HepG2 (cell line): ENCODE data around the gene FTSJ1. TPM values are rescaled to one million over a fixed set of nuclear protein-coding genes. Genes with fewer than 3 reads are reported as not detected.

Experiments used
- AGO2 ChIP-seq: fragments of 200-400 bp; formaldehyde crosslinking; optimal IDR thresholded peaks from 2 replicates; pipeline ENCODE3; 2017; ENCODE audit warnings: mild to moderate bottlenecking, low read depth, low read length, moderate library complexity
- CAMTA2 ChIP-seq: sonication (generic); formaldehyde crosslinking; IDR thresholded peaks from 2 replicates; pipeline ENCODE4 v1.4.0; 2020; ENCODE audit warnings: mild to moderate bottlenecking, missing genetic modification reagents, borderline replicate concordance
- FOXC1 ChIP-seq: sonication (generic); formaldehyde crosslinking; IDR thresholded peaks from 2 replicates; pipeline ENCODE4 v1.8.0; 2022; ENCODE audit warnings: mild to moderate bottlenecking, missing genetic modification reagents, borderline replicate concordance
- GATAD2A ChIP-seq: IDR thresholded peaks from 2 replicates; pipeline ENCODE4 v1.6.1; 2016
- HMG20A ChIP-seq: IDR thresholded peaks from 2 replicates; pipeline ENCODE4 v1.6.1; 2016; ENCODE audit warnings: borderline replicate concordance
- JUN ChIP-seq: sonication (generic); formaldehyde crosslinking; IDR thresholded peaks from 2 replicates; pipeline ENCODE4 v1.4.0; 2020; ENCODE audit warnings: mild to moderate bottlenecking, missing genetic modification reagents
- PHB2 ChIP-seq: fragments of 450-650 bp; IDR thresholded peaks from 2 replicates; pipeline ENCODE4 v1.6.1; 2018; ENCODE audit not compliant: partially characterized antibody
- PHF20 ChIP-seq: sonication (generic); formaldehyde crosslinking; IDR thresholded peaks from 2 replicates; pipeline ENCODE4 v1.5.0; 2020; ENCODE audit warnings: mild to moderate bottlenecking, missing genetic modification reagents
- RAD21 ChIP-seq: fragments of 450-650 bp; formaldehyde crosslinking; IDR thresholded peaks from 2 replicates; pipeline ENCODE4 v1.5.0; 2020; ENCODE audit warnings: mild to moderate bottlenecking
- SETDB1 ChIP-seq: sonication (generic); formaldehyde crosslinking; IDR thresholded peaks from 2 replicates; pipeline ENCODE4 v1.5.1; 2020; ENCODE audit warnings: missing genetic modification reagents, mild to moderate bottlenecking, borderline replicate concordance
- TAF15 ChIP-seq: fragments of 200-400 bp; formaldehyde crosslinking; IDR thresholded peaks from one replicate; pipeline ENCODE4 v1.6.1; 2018; ENCODE audit warnings: mild to moderate bottlenecking, low read depth, low read length; ENCODE audit not compliant: poor library complexity, severe bottlenecking
- ZNF615 ChIP-seq: sonication (generic); formaldehyde crosslinking; IDR thresholded peaks from 2 replicates; pipeline ENCODE4 v1.5.0; 2020; ENCODE audit warnings: mild to moderate bottlenecking, missing genetic modification reagents, borderline replicate concordance
- ZNF788 ChIP-seq: sonication (generic); formaldehyde crosslinking; IDR thresholded peaks from 2 replicates; pipeline ENCODE4 v1.5.0; 2020; ENCODE audit warnings: mild to moderate bottlenecking, missing genetic modification reagents, borderline replicate concordance
- polyA plus RNA-seq, 8 experiments: library from polyadenylated mRNA; depleted of rRNA in 3 of 8; stranded (reverse) in 7 of 8; unstranded in 1 of 8; fragments of >200 nt; fragmentation: Illumina TruSeq in 4 of 8; extraction: Trizol in 4 of 8; gene quantifications; 2 replicates each; pipeline versions ENCODE4 v1.2.1 to v1.2.3, GENCODE V29; 2011 to 2016; ENCODE audit warnings: low read depth in 4 of 8, missing spikeins in 1 of 8, mixed read lengths in 1 of 8; ENCODE audit not compliant: insufficient read depth in 1 of 8
- total RNA-seq, 5 experiments: library from RNA; depleted of rRNA; stranded (reverse); fragments of >200 nt; fragmentation: Illumina TruSeq; extraction: Trizol; gene quantifications; 2 replicates each; pipeline ENCODE4 v1.2.3, GENCODE V29; 2016; ENCODE audit warnings: low read depth in 1 of 5
- TF ChIP-seq, protein P1 (sequence below): sonication (generic); formaldehyde crosslinking; IDR thresholded peaks from 2 replicates; pipeline ENCODE4 v1.4.0; 2020; ENCODE audit warnings: mild to moderate bottlenecking, missing genetic modification reagents
- TF ChIP-seq, protein P2 (sequence below): sonication (generic); formaldehyde crosslinking; IDR thresholded peaks from 2 replicates; pipeline ENCODE4 v1.4.0; 2020; ENCODE audit warnings: missing genetic modification reagents, borderline replicate concordance
- TF ChIP-seq, protein P3 (sequence below): sonication (generic); formaldehyde crosslinking; IDR thresholded peaks from 2 replicates; pipeline ENCODE4 v1.5.0; 2020; ENCODE audit warnings: mild to moderate bottlenecking, missing genetic modification reagents

Gene FTSJ1
- total and polyA plus RNA-seq, 2 of the 13 experiments (the other 11 are each of a cell fraction or from before 2014, with no cell fraction given) = 30.3 to 37.9 TPM

- TF ChIP-seq, protein P1, sequence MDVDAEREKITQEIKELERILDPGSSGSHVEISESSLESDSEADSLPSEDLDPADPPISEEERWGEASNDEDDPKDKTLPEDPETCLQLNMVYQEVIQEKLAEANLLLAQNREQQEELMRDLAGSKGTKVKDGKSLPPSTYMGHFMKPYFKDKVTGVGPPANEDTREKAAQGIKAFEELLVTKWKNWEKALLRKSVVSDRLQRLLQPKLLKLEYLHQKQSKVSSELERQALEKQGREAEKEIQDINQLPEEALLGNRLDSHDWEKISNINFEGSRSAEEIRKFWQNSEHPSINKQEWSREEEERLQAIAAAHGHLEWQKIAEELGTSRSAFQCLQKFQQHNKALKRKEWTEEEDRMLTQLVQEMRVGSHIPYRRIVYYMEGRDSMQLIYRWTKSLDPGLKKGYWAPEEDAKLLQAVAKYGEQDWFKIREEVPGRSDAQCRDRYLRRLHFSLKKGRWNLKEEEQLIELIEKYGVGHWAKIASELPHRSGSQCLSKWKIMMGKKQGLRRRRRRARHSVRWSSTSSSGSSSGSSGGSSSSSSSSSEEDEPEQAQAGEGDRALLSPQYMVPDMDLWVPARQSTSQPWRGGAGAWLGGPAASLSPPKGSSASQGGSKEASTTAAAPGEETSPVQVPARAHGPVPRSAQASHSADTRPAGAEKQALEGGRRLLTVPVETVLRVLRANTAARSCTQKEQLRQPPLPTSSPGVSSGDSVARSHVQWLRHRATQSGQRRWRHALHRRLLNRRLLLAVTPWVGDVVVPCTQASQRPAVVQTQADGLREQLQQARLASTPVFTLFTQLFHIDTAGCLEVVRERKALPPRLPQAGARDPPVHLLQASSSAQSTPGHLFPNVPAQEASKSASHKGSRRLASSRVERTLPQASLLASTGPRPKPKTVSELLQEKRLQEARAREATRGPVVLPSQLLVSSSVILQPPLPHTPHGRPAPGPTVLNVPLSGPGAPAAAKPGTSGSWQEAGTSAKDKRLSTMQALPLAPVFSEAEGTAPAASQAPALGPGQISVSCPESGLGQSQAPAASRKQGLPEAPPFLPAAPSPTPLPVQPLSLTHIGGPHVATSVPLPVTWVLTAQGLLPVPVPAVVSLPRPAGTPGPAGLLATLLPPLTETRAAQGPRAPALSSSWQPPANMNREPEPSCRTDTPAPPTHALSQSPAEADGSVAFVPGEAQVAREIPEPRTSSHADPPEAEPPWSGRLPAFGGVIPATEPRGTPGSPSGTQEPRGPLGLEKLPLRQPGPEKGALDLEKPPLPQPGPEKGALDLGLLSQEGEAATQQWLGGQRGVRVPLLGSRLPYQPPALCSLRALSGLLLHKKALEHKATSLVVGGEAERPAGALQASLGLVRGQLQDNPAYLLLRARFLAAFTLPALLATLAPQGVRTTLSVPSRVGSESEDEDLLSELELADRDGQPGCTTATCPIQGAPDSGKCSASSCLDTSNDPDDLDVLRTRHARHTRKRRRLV (CRISPR knock-in tag) = peak; percentile 92
- no peak for TF ChIP-seq ZNF615 (CRISPR knock-in tag)
- TF ChIP-seq FOXC1 (CRISPR knock-in tag) = peak; percentile 49; the same call in 1 of the 2 replicates
- 0 out of 2 replicates have a peak, but pooled peaks have one; percentile 10 for TF ChIP-seq SETDB1 (CRISPR knock-in tag)
- no peak for TF ChIP-seq PHB2
- no peak for TF ChIP-seq TAF15
- TF ChIP-seq, protein P2, sequence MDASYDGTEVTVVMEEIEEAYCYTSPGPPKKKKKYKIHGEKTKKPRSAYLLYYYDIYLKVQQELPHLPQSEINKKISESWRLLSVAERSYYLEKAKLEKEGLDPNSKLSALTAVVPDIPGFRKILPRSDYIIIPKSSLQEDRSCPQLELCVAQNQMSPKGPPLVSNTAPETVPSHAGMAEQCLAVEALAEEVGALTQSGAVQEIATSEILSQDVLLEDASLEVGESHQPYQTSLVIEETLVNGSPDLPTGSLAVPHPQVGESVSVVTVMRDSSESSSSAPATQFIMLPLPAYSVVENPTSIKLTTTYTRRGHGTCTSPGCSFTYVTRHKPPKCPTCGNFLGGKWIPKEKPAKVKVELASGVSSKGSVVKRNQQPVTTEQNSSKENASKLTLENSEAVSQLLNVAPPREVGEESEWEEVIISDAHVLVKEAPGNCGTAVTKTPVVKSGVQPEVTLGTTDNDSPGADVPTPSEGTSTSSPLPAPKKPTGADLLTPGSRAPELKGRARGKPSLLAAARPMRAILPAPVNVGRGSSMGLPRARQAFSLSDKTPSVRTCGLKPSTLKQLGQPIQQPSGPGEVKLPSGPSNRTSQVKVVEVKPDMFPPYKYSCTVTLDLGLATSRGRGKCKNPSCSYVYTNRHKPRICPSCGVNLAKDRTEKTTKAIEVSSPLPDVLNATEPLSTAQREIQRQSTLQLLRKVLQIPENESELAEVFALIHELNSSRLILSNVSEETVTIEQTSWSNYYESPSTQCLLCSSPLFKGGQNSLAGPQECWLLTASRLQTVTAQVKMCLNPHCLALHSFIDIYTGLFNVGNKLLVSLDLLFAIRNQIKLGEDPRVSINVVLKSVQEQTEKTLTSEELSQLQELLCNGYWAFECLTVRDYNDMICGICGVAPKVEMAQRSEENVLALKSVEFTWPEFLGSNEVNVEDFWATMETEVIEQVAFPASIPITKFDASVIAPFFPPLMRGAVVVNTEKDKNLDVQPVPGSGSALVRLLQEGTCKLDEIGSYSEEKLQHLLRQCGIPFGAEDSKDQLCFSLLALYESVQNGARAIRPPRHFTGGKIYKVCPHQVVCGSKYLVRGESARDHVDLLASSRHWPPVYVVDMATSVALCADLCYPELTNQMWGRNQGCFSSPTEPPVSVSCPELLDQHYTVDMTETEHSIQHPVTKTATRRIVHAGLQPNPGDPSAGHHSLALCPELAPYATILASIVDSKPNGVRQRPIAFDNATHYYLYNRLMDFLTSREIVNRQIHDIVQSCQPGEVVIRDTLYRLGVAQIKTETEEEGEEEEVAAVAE (CRISPR knock-in tag) = peak; percentile 62; the same call in 1 of the 2 replicates
- TF ChIP-seq RAD21 (CRISPR knock-in tag) = no peak
- TF ChIP-seq, protein P3, sequence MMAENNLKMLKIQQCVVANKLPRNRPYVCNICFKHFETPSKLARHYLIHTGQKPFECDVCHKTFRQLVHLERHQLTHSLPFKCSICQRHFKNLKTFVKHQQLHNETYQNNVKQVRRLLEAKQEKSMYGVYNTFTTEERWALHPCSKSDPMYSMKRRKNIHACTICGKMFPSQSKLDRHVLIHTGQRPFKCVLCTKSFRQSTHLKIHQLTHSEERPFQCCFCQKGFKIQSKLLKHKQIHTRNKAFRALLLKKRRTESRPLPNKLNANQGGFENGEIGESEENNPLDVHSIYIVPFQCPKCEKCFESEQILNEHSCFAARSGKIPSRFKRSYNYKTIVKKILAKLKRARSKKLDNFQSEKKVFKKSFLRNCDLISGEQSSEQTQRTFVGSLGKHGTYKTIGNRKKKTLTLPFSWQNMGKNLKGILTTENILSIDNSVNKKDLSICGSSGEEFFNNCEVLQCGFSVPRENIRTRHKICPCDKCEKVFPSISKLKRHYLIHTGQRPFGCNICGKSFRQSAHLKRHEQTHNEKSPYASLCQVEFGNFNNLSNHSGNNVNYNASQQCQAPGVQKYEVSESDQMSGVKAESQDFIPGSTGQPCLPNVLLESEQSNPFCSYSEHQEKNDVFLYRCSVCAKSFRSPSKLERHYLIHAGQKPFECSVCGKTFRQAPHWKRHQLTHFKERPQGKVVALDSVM (CRISPR knock-in tag) = peak; percentile 27; the same call in 1 of the 2 replicates
- TF ChIP-seq HMG20A (CRISPR knock-in tag) = no peak
- TF ChIP-seq PHF20 (CRISPR knock-in tag) = peak; percentile 69; the same call in 1 of the 2 replicates
- peak; percentile 25; the same call in 1 of the 2 replicates for TF ChIP-seq ZNF788
- no peak for TF ChIP-seq CAMTA2
- no peak for TF ChIP-seq JUN
- peak; percentile 42; the same call in 1 of the 2 replicates for TF ChIP-seq GATAD2A (CRISPR knock-in tag)
- no peak for TF ChIP-seq AGO2
Observed at GRCh38 chrX:48475774-48476577, at the start of gene FTSJ1 (continued).
